K562 (cell line): Measurements from ENCODE around the gene JPH3. TPM values are rescaled to one million over a fixed set of nuclear protein-coding genes. Genes with fewer than 3 reads are reported as not detected.

Experiments used
- ATAC-seq: fragments of 200-7000 bp; cut with Tn5 transposase; 3 replicates; pipeline ENCODE4 v1.9.1; 2020; ENCODE audit warnings: moderate library complexity
- BruUV-seq: library from RNA; stranded (reverse); fragments of 400-500 nt; replicated peaks from 2 replicates; lab custom pipeline; 2021; lab: Mats Ljungman, UMichigan
- CTCF ChIA-PET: fragments of 300-600 bp; formaldehyde crosslinking; extraction: SDS; loops from one replicate; lab custom pipeline; 2021; ENCODE audit warnings: low intra/inter-chr PET ratio; lab: Yijun Ruan, JAX
- POLR2A ChIA-PET: fragments of 300-600, 350-650 bp; sonication (Branson Sonifier 250); formaldehyde crosslinking; extraction: SDS; loops from one replicate; lab custom pipeline; 2021; ENCODE audit warnings: antibody characterized with exemption, inconsistent platforms; lab: Yijun Ruan, JAX
- DNase-seq, 4 experiments: peaks; one replicate each; pipeline versions ENCODE4 v3.0.0 to v3.0.0-alpha.2; 2011 to 2018; ENCODE audit warnings: low spot score in 3 of 4, mixed read lengths in 3 of 4; ENCODE audit errors: extremely low read depth in 1 of 4
- FAIRE-seq: peaks from 2 replicates; lab custom pipeline; 2011; peaks lifted over from hg19 to GRCh38; lab: Jason Lieb, UNC
- H2AFZ ChIP-seq: 2 replicates; pipeline ENCODE4 v1.6.0; 2011; ENCODE audit warnings: low read depth, low read length, control low read depth, inconsistent platforms
- H3K27ac ChIP-seq: fragments of 200-600 bp; 3 replicates; pipeline ENCODE4 v1.8.0; 2011; ENCODE audit warnings: low read depth, mild to moderate bottlenecking, control low read depth, inconsistent platforms, low read length, moderate library complexity, mixed read lengths; ENCODE audit errors: extremely low read depth
- H3K27me3 ChIP-seq, 2 experiments: fragments of 300-600 bp in 1 of 2; 2 replicates in 1 of 2; 3 replicates in 1 of 2; pipeline versions ENCODE4 v1.6.0 to v1.8.0; 2011; ENCODE audit warnings: inconsistent platforms in 2 of 2, low read length in 2 of 2, mild to moderate bottlenecking in 1 of 2, mixed read lengths in 1 of 2, moderate library complexity in 1 of 2; ENCODE audit not compliant: control insufficient read depth in 2 of 2, insufficient read depth in 2 of 2
- H3K36me3 ChIP-seq: fragments of 300-600 bp; 3 replicates; pipeline ENCODE4 v1.8.0; 2011; ENCODE audit warnings: mild to moderate bottlenecking, low read length, inconsistent platforms; ENCODE audit not compliant: control insufficient read depth, insufficient read depth
- H3K4me1 ChIP-seq, 2 experiments: fragments of 200-600 bp in 1 of 2; replicated peaks in 1 of 2; 2 replicates in 1 of 2; 3 replicates in 1 of 2; pipeline versions ENCODE4 v1.5.1 to v1.8.0; 2011; ENCODE audit warnings: inconsistent platforms in 2 of 2, low read length in 2 of 2, mild to moderate bottlenecking in 1 of 2, mixed read lengths in 1 of 2, moderate library complexity in 1 of 2; ENCODE audit not compliant: control insufficient read depth in 2 of 2, insufficient read depth in 2 of 2
- H3K4me2 ChIP-seq: 2 replicates; pipeline ENCODE4 v1.6.1; 2011; ENCODE audit warnings: low read length, control low read depth, inconsistent platforms, mixed read lengths; ENCODE audit not compliant: insufficient read depth
- H3K4me3 ChIP-seq: fragments of 200-600 bp; sonication (generic), shearing (Covaris generic); 2 replicates; pipeline ENCODE4 v1.5.1; 2016; ENCODE audit warnings: control low read depth, inconsistent platforms
- H3K79me2 ChIP-seq: fragments of 200-600 bp; 3 replicates; pipeline ENCODE4 v1.8.0; 2011; ENCODE audit warnings: low read length, inconsistent platforms; ENCODE audit not compliant: control insufficient read depth, insufficient read depth
- H3K9ac ChIP-seq, 2 experiments: 2 replicates each; pipeline versions ENCODE4 v1.6.0 to v1.6.1; 2011; ENCODE audit warnings: low read depth in 2 of 2, low read length in 2 of 2, control low read depth in 1 of 2, inconsistent platforms in 1 of 2, mild to moderate bottlenecking in 1 of 2, mixed read lengths in 1 of 2; ENCODE audit not compliant: insufficient read depth in 1 of 2
- H3K9me1 ChIP-seq: one replicate; pipeline ENCODE4 v1.6.0; 2011; ENCODE audit warnings: inconsistent platforms, mild to moderate bottlenecking, low read length, moderate library complexity; ENCODE audit not compliant: control insufficient read depth, insufficient read depth
- H3K9me3 ChIP-seq: replicated peaks from 2 replicates; pipeline ENCODE4 v1.5.1; 2011; ENCODE audit warnings: low read depth, low read length, inconsistent platforms; ENCODE audit not compliant: control insufficient read depth, insufficient read depth
- H4K20me1 ChIP-seq: replicated peaks from 2 replicates; pipeline ENCODE4 v1.6.1; 2011; ENCODE audit warnings: low read length, inconsistent platforms, mixed read lengths; ENCODE audit not compliant: control insufficient read depth, insufficient read depth
- HMBOX1 ChIP-seq: sonication (generic); IDR thresholded peaks from 2 replicates; pipeline ENCODE4 v1.6.1; 2016
- KDM1A ChIP-seq, 2 experiments: fragments of 450-650 bp; IDR thresholded peaks; 2 replicates each; pipeline ENCODE4 v1.6.1; 2016; ENCODE audit warnings: mild to moderate bottlenecking in 2 of 2
- OTX1 ChIP-seq: fragments of 450-650 bp; formaldehyde crosslinking; IDR thresholded peaks from 2 replicates; pipeline ENCODE4 v1.4.0; 2022; ENCODE audit warnings: mild to moderate bottlenecking
- TEAD4 ChIP-seq, 2 experiments: sonication (generic) in 1 of 2; formaldehyde crosslinking in 1 of 2; IDR thresholded peaks; 2 replicates each; pipeline versions ENCODE4 v1.6.1 to v1.8.0; 2012 to 2022; ENCODE audit warnings: borderline replicate concordance in 1 of 2, inconsistent platforms in 1 of 2, low read length in 1 of 2, mild to moderate bottlenecking in 1 of 2, missing genetic modification reagents in 1 of 2
- WGBS: fragments of 100-300 bp; shearing (Covaris generic); methylation state at CpG from one replicate; pipeline ENCODE4 v1.1.6; 2016; ENCODE audit warnings: low coverage, mixed read lengths; ENCODE audit not compliant: insufficient coverage; ENCODE audit errors: missing lambda C conversion rate; 5-methylcytosine and 5-hydroxymethylcytosine counted together
- in situ Hi-C: fragments of 300-500 bp; cut with MboI; formaldehyde crosslinking; loops from 4 replicates; pipeline ENCODE4 v1.15.0; 2018; ENCODE audit warnings: inconsistent platforms, mixed read lengths
- intact Hi-C: fragments of 100-400 bp; cut with micrococcal nuclease; formaldehyde crosslinking; loops from 2 replicates; pipeline ENCODE4 v1.14.2; 2022
- polyA plus RNA-seq, 8 experiments: library from polyadenylated mRNA; depleted of rRNA in 4 of 8; stranded (reverse) in 5 of 8; unstranded in 3 of 8; fragments of >200 nt; fragmentation: Nextera tagmentation in 2 of 8; fragmentation: Illumina TruSeq in 1 of 8; extraction: Ambion mirVana in 2 of 8; extraction: Trizol in 1 of 8; gene quantifications; 2 replicates each; pipeline versions ENCODE4 v1.2.1 to v1.2.3, GENCODE V29; 2011 to 2014; ENCODE audit warnings: inconsistent platforms in 1 of 8, missing spikeins in 1 of 8
- total RNA-seq, 7 experiments: library from RNA; depleted of rRNA in 6 of 7; stranded (reverse); fragments of >200 nt in 6 of 7; fragmentation: Illumina TruSeq in 2 of 7; extraction: Trizol in 2 of 7; gene quantifications; 2 replicates each; pipeline versions ENCODE4 v1.2.1 to v1.2.3, GENCODE V29; 2011 to 2021; ENCODE audit warnings: low replicate concordance in 1 of 7

The JPH3 gene
- total and polyA plus RNA-seq, 9 of the 15 experiments (the other 6 are each of a cell fraction or from before 2014, with no cell fraction given) = 0.01 TPM; not detected in 8

GRCh38 chr16:87736008-87736382 lies 133.7 kb downstream of the JPH3 start:
- Histone ChIP-seq H3K27ac (no peak overlapping the region), H3K9me3 (no peaks in the 10 kb centered on the region), H4K20me1 (peaks cover 11% of the 10 kb centered on the region), H3K4me3 (no peak overlapping the region), H3K27me3 (no peaks in the 10 kb centered on the region), H3K79me2 (0 out of 3 replicates have a peak, but pooled peaks cover 5% of the 10 kb centered on the region), H3K9ac (no peak overlapping the region; a peak in 1 of 4 replicates), H3K4me1 (peaks cover 0 to 9% of the 10 kb centered on the region in 2 experiments; a peak in 2 of 5 replicates), H3K9me1 (peaks cover 2% of the 10 kb centered on the region), H3K4me2 (no peak overlapping the region), H2AFZ (no peak overlapping the region), H3K36me3 (peaks cover 50% of the 10 kb centered on the region)
- ATAC-seq (no peak), FAIRE-seq (no peak), DNase-seq (no peak)
- 90% methylated on average over 12 of the region's 12 CpGs for WGBS
- in situ Hi-C loops = no loop called here
- BruUV-seq = no TSS peak
- intact Hi-C loops = no loop called here
- CTCF ChIA-PET = no interaction called here
- TF ChIP-seq TEAD4 (IDR thresholded peaks at IDR 0.05; ENCODE audit: low read length) (no peak), TEAD4 (CRISPR knock-in tag; IDR thresholded peaks at IDR 0.05; ENCODE audit: borderline replicate concordance) (no peak), HMBOX1 (no peak)
- POLR2A ChIA-PET = no interaction called here

GRCh38 chr16:87739801-87740200 lies 137.5 kb downstream of the JPH3 start:
- 88% methylated on average over 8 of the region's 8 CpGs for WGBS
- H3K79me2 ChIP-seq = peaks cover 19% of the 10 kb centered on the region; the same call in 2 of the 3 replicates
- H2AFZ ChIP-seq = no peak overlapping the region
- intact Hi-C loops = no loop called here
- peaks cover 8% of the 10 kb centered on the region for H4K20me1 ChIP-seq
- H3K27me3 ChIP-seq = no peaks in the 10 kb centered on the region
- no peak for FAIRE-seq
- H3K4me2 ChIP-seq = no peak overlapping the region
- no peak for ATAC-seq
- H3K9me3 ChIP-seq = no peaks in the 10 kb centered on the region
- CTCF ChIA-PET = no interaction called here
- TF ChIP-seq OTX1 (CRISPR knock-in tag) = no peak
- TF ChIP-seq KDM1A (IDR thresholded peaks at IDR 0.05) = no peak
- POLR2A ChIA-PET = no interaction called here
- H3K9me1 ChIP-seq = no peaks in the 10 kb centered on the region
- no peak overlapping the region for H3K27ac ChIP-seq
- H3K36me3 ChIP-seq = peaks cover 64% of the 10 kb centered on the region
- no peak overlapping the region; a peak in 1 of 4 replicates for H3K9ac ChIP-seq
- H3K4me1 ChIP-seq = peaks cover 0 to 11% of the 10 kb centered on the region in 2 experiments; a peak in 3 of 5 replicates
- in situ Hi-C loops = no loop called here
- DNase-seq = no peak
- no TSS peak for BruUV-seq
- H3K4me3 ChIP-seq = no peak overlapping the region
